ENCODE data around the gene DPH7.
"Not testable (repeated sequence)": the region's sequence is repeated elsewhere in the genome, so short reads cannot be mapped to it uniquely, and the experiment has no call there.

GRCh38 chr9:137596577-137596976, 17.9 kb upstream of the DPH7 start:
- not testable (repeated sequence) for TF ChIP-seq CTCF (IDR thresholded peaks at IDR 0.05 in 8 of 11, conservative IDR thresholded peaks at IDR 0.05 in 3 of 11); POLR2A (IDR thresholded peaks at IDR 0.05); POLR2AphosphoS5 (IDR thresholded peaks at IDR 0.05)

Measured in spleen (tissue), 7 donors.